HG03139 (cell line): Measurements from ENCODE around the gene BEX4.
A peak's percentile ranks its signal among the peaks of the same experiment; 100 is the strongest.

Experiments
- ATAC-seq: cut with Tn5 transposase; IDR thresholded peaks from one replicate; pipeline ENCODE4 v1.9.1; 2021; ENCODE audit not compliant: unreplicated experiment

BEX4 gene

DNA sequence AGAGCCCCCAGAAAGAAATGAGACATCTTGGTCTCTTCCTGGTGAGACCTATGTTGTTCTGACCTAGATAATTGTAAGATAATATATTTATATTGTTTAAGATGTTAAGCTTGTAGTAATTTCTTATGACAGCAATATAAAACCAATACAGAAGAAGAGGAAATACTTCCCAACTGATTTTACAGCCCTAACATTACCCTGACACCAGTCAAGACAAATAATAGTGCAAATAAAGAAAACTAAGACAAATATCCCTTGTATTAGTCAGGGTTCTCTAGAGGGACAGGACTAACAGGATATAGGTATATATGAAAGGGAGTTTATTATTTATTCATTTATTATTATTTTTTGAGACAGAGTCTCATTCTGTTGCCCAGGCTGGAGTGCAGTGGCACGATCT, 21.4 kb downstream of the BEX4 start:
- ATAC-seq: no peak

DNA sequence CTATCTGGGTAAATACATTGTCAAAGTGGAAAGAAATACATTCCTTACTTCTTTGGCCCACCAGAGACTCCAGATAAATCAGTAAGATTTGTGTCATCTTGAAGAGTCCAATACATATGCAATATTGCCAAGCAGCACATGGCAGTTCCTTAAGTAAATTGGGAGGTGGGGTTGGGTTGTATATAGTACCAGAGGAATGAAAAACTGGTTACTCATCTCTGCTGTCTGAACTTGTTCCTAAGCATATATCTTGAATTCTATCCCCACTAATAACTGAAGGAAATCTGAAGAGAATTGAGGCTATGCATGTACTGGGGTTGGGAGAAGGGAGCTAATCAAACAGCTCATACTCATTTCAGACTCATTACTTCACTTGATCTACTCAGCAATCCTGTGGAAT, 25.2 kb downstream of the BEX4 start:
- no peak for ATAC-seq

DNA sequence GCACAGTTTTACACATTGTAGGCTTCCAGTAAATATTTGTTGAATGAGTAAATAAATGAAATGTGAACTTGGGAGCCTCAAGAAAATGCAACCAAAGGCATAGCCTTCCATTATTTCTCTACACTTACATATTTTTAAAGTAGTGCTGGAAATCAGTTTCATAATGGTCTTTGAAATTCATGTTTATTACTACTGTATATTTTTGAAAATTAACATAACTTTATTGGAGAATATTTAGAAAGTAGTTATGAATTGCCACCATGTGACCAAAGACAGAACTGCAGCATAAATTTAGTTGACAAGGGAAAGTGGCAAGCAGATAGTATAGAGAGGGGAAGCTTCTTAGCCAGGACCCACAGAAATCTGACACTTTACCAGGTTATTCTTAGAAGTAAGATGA, 33.6 kb downstream of the BEX4 start:
- ATAC-seq: no peak

DNA sequence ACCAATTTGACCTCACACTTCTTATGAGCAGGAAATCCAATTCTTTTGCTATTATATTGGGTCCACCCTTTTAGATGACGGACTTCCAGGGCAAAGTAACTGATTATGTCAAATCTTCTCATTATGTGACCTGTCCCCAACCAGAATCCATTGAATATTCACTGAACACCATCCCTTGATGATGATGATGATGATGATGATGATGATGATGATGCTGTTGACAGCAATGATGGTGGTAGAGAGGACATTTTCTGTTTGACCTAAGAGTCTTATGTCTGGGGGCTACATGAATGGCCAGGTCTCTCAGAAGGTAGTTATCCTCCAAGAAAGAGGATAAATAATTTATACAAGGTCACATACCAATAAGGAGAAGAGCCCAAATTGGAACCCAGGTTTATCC, 34.9 kb downstream of the BEX4 start:
- ATAC-seq: no peak

DNA sequence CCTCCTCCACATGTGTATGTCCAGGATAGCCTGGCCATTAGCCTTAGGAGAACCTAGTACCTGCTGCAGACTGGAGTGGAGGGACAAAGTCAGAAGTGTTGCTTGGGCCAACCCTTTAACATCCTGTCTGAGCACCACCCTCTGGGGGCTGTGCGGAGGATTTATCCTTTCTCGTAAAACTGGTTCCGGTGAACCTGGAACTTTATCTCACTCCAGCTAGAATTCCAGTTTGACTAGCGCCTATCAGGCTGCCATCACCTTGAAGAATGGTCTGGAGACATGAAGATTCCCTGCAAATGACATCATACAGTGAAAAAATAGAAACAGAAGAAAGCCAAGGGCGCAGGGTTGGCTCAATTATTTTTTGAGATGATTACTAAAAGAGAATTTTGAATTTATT, 36.1 kb downstream of the BEX4 start:
- ATAC-seq: no peak

DNA sequence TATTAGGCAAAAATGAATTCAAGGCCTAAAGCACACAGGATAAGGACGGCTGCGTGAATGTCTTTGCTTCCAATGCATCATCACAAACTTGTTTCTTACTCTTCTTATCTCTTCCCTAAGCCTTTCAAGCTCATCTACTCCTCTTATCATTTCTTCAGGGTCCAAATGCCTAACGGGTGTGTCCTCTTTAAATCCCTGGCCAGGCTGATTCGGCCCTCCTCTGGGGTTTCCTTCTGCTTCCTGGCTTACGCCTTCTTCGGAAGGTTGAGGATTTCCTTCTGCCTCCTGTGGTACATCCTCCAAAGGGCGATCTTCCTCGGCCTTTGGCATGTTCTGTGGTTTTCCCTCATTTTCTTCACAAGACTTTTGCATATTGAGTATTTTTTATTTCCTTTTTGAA, 38.7 kb downstream of the BEX4 start:
- no peak for ATAC-seq

DNA sequence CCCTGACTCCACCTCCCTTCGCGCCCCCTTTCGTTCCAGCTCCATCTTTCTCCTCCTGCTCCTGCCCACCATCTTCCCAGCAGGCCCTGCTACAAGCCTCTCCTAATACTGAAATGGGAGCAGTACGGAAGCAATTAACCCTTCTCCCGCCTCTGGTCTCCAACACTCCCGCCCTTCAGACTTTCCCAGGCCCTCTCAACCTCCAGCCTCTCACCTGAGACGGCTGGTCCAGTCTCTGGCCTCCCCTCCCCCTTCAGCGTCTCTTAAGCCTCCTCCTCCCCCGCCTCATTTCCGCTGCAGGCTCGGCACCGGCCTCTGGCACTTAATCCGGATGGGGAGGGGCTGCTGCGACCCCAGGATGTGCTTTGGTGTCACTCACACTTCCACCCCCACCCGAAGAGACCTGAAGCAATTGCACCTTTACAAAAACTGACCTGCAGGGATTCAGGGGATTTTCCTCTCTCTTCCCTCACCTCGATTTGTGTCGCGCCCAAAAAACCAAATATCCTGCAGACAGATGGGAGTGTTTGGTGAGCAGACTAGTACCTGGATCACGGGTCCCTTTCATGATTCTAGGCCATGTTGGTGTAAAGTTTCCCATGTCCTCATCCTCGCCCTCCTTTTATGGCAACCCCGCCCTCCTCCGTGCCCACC, 39.4 kb downstream of the BEX4 start:
- ATAC-seq: peak; percentile 79

DNA sequence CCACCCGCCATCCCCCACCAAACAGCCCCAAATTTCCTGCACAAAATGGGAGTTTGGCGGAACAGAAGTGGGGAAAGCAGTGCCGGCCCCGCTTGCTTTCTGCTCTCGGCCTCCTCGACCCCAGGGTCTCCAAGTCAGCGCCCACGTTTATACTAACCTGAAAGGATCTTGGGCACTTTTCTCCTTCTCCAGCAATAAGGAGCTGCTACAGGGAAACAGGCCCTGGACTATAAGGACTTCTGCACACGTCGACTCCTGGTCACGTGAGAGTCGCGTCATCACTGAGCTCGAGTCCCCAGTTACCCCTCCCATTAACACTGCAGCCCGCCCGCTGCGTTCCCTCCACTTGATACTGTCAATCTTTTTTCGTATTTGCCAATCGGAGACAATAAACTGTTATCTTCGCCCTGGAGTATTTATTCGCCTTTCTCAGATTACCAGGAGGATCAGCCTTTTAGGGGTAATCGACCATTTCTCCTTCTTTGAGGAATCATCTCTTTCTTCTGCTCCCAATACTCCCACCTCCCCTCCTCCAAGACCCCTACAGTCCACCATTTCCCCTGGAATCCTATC, 40.1 kb downstream of the BEX4 start, which contains the start of gene TCEAL8:
TCEAL8 (minus strand) TSS at position 235 of the 573 bp plus-strand sequence. CDS start 1,176 bp downstream, outside the sequence.
- ATAC-seq: peak; percentile 95

DNA sequence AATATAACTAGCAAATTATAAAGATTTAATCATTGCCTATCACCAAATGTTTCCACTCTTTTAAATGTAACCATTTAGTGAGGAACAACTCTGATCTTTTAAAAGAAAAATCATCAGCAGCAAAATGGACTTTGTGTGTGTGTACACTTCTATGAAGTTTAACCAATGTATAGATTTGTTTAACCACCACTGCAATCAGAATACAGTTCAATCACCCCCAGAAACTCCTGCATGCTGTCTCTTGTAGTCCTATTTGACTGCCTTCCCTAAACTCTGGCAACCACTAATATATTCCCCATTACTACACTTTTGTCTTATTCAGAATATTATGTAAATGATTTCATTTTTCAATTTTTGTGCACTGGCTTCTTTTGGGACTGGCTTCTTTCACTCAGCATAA, 41.7 kb downstream of the BEX4 start:
- no peak for ATAC-seq

DNA sequence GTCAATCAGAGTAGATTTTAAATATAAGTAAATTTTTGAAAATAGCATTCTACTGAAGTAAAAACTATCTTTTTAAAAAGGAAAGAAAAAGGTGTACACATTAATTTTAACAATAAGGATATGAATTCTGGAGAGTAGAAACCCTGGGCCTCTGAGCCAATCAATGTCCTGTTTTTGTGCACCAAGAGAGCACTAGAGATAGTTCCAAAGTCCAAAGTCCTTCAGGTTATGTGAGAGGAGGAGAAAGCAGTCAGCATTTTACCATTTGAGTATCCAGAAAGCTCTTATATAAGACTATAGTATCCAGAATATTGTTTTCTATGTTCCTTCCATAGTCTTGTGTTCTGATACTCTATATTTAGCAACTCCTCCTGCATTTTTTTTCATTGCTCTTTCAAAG, 43.4 kb downstream of the BEX4 start:
- ATAC-seq: no peak
